GM12801 (cell line): Measurements from ENCODE around the gene SNX9.

Experiments used
- CTCF ChIP-seq: IDR thresholded peaks from one replicate; pipeline ENCODE4 v1.5.1; 2011; ENCODE audit warnings: control low read depth; ENCODE audit not compliant: insufficient read length; ENCODE audit errors: extremely low read depth

SNX9 gene

GRCh38 chr6:157848693-157849092 is 25.6 kb downstream of the SNX9 start:
- no peak for TF ChIP-seq CTCF

- TF ChIP-seq CTCF = no peak
Observed at GRCh38 chr6:157849288-157850017, 26.4 kb downstream of the SNX9 start.

GRCh38 chr6:157850030-157850429 is 27.0 kb downstream of the SNX9 start:
- TF ChIP-seq CTCF = no peak

GRCh38 chr6:157853018-157853805 is 30.2 kb downstream of the SNX9 start:
- no peak for TF ChIP-seq CTCF

- TF ChIP-seq CTCF = no peak
Observed at GRCh38 chr6:157853902-157854502, 31.0 kb downstream of the SNX9 start.

GRCh38 chr6:157855325-157855724 is 32.3 kb downstream of the SNX9 start:
- TF ChIP-seq CTCF = no peak

- TF ChIP-seq CTCF = no peak
Observed at GRCh38 chr6:157859775-157860504, 36.9 kb downstream of the SNX9 start.
